Activated CD4-positive, alpha-beta memory T cell treated with anti-CD3 and anti-CD28 coated beads for 36 hours (primary cell): ENCODE results near the gene SMARCC1. TPM values are rescaled to one million over a fixed set of nuclear protein-coding genes. Genes with fewer than 3 reads are reported as not detected.

Experiments used
- CTCF ChIA-PET: fragments of 350-600 bp; sonication (Branson Sonifier 250); formaldehyde crosslinking; loops from one replicate; lab custom pipeline; 2021; ENCODE audit warnings: antibody characterized with exemption, inconsistent platforms; lab: Charles Lee
- POLR2A ChIA-PET: fragments of 350-600 bp; sonication (Branson Sonifier 250); formaldehyde crosslinking; loops from one replicate; lab custom pipeline; 2021; ENCODE audit warnings: antibody characterized with exemption; lab: Charles Lee
- DNase-seq: peaks from one replicate; pipeline ENCODE4 v3.0.0-alpha.2; 2020
- H3K27ac Mint-ChIP-seq: one replicate; pipeline ENCODE4 v1.8.0; 2021; ENCODE audit warnings: mixed read lengths
- H3K27me3 Mint-ChIP-seq: one replicate; pipeline ENCODE4 v1.8.0; 2021; ENCODE audit warnings: mixed read lengths
- H3K36me3 Mint-ChIP-seq: one replicate; pipeline ENCODE4 v1.8.0; 2021; ENCODE audit warnings: mixed read lengths
- H3K4me1 Mint-ChIP-seq: one replicate; pipeline ENCODE4 v1.8.0; 2021; ENCODE audit warnings: low read depth, mixed read lengths
- H3K4me3 Mint-ChIP-seq: one replicate; pipeline ENCODE4 v1.8.0; 2021; ENCODE audit warnings: mild to moderate bottlenecking, mixed read lengths
- H3K9me3 Mint-ChIP-seq: one replicate; pipeline ENCODE4 v1.8.0; 2021; ENCODE audit warnings: mixed read lengths
- intact Hi-C: fragments of 100-400 bp; cut with micrococcal nuclease; formaldehyde crosslinking; loops from one replicate; pipeline ENCODE4 v1.15.1; 2023
- total RNA-seq, 2 experiments: library from RNA; stranded (reverse); gene quantifications; one replicate each; pipeline ENCODE4 v1.2.3, GENCODE V29; 2021

Gene SMARCC1
- total RNA-seq, 2 experiments from 2014 or later, result 87.2 to 90.3 TPM

DNA sequence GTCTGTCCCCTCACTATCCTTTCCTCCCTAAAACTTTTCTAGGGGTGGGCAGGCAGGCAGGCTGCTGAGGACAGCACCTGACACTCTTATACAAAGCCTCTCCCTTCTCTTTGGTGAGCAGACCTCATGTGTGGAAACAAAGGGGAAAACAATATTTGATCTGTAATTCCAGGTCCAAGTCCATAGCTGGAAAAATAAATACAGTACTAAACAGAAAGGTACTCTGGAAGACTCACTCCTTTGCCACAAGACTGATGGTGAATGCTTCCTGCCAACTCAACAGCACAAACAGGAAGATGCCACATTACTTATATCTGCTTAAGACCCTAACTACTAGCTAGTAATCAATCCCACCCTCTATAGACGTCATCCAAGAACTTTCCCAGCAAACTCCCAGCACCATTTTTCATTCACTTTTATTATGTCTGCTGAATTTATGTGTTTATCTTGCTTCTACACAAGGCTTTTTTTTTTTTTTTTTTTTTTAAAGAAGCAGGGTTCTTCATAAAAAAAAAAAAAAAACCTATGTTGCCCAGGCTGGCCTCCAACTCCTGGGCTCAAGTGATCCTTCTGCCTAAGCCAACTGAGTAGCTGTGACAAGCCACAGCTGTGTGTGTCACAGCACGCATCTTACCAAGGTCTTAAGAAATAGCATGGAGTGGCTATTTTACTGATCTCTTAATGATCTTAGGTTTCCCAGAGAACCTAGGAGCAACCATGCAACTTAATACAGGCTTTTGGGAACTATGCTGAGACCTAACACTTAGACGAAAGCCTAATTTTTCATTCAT lies 158.8 kb downstream of the SMARCC1 start:
- H3K27me3 Mint-ChIP-seq, result no peaks in the 10 kb centered on the region
- DNase-seq, result no peak
- peaks cover 31% of the 10 kb centered on the region for H3K36me3 Mint-ChIP-seq
- no peaks in the 10 kb centered on the region for H3K4me1 Mint-ChIP-seq
- intact Hi-C loops, result no loop called here
- H3K9me3 Mint-ChIP-seq, result no peaks in the 10 kb centered on the region
- H3K4me3 Mint-ChIP-seq, result no peak overlapping the region
- H3K27ac Mint-ChIP-seq, result no peak overlapping the region
- ChIA-PET CTCF (interaction anchor here (1.2 kb wide), 1 partner anchor 215 kb away, joined by 3 read pairs; no protein-coding TSS in a partner anchor), POLR2A (no interaction called here)

DNA sequence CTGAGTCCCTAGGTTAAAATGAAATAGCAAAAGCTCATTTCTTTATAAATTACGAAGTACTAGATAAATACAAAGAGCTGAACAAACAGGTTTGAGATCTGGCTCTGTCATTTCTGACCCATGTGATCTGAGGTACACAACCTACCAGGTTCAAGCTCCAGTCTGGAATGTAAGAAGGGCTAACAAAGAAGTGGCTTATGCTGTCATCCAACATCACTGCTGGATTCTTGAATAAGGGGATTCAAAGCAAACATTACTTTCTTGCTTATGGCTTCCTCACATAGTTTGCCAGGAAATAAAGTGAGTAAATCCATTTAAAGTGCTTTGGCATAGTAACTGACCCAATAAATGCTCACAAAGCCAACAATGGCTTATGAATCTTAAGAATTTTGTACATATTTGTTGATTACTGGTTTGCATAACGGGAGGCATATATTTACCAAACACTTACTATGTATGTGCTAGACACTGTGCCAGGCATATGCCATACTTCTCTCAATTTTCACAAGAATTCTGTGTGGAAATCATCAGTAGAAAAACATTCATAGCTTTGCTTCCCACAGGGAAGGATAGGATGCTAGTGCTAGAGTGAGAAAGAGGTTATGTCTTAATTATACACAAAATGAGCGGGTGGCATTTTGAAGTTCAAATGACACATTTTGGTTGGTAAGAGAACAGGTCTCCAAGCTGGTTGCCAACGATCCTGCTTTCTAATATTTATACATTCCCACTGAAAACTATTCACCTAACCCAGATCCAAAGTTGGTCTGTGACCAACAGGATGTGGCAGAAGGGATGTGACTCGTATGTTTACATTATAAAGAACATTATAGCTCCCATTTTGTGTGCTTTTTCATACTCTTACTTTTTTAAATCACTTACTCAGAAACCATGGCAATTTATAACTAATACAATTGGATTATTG lies 164.3 kb downstream of the SMARCC1 start:
- Mint-ChIP-seq H3K27ac (no peak overlapping the region), H3K9me3 (no peaks in the 10 kb centered on the region), H3K27me3 (no peaks in the 10 kb centered on the region), H3K4me3 (no peak overlapping the region), H3K4me1 (no peaks in the 10 kb centered on the region), H3K36me3 (peaks cover 27% of the 10 kb centered on the region)
- DNase-seq, result no peak
- CTCF ChIA-PET, result interaction anchor here (0.7 to 3.7 kb wide), 3 partner anchors 10 to 197 kb away, joined by 5 to 16 read pairs (median 6); no protein-coding TSS in a partner anchor
- POLR2A ChIA-PET, result no interaction called here
- intact Hi-C loops, result no loop called here

DNA sequence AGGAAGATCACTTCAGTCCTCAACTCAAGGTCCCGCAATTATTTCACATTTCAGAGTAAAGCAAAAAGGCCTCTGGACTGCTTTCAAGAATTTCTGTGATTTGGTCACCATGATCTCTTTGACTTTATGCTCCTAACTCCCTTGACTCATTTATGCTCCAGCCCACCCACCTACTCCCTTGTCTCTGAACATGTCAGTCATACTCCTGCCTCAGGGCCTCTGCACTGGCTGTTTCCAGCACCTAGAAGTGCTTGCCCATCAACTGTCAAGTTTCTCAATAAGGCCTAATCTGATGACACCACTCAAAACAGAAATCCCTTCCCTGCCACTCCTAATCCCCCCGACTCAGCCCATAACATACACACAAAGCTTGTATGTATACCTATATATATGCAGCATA lies 166.9 kb downstream of the SMARCC1 start:
- H3K4me1 Mint-ChIP-seq, result no peaks in the 10 kb centered on the region
- H3K4me3 Mint-ChIP-seq, result no peak overlapping the region
- H3K27ac Mint-ChIP-seq, result no peak overlapping the region
- H3K27me3 Mint-ChIP-seq, result no peaks in the 10 kb centered on the region
- ChIA-PET CTCF (interaction anchor here (3.7 kb wide), 1 partner anchor 93 kb away, joined by 16 read pairs; no protein-coding TSS in a partner anchor), POLR2A (no interaction called here)
- DNase-seq, result no peak
- intact Hi-C loops, result no loop called here
- H3K36me3 Mint-ChIP-seq, result peaks cover 27% of the 10 kb centered on the region
- no peaks in the 10 kb centered on the region for H3K9me3 Mint-ChIP-seq

DNA sequence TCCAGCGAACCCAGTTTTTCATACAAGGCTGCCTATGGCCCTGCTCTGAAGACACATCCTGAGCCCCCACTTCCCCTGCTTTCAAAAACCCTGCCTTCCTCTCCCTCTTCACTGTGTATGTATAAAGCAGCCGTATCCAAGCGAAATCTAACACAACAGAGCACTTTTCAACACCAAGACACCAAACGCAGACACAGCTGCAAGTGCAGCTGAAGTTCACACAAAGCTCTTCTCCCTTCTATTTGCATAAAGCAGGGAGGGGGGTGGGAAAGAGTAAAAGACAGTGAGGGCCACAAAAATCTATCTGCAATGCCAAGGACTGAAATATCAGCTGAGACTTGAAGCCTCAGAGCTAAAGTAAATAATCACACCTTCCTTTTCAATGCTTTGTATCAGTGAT lies 168.0 kb downstream of the SMARCC1 start:
- no peak for DNase-seq
- no peaks in the 10 kb centered on the region for H3K4me1 Mint-ChIP-seq
- CTCF ChIA-PET, result no interaction called here
- H3K27ac Mint-ChIP-seq, result no peak overlapping the region
- no peaks in the 10 kb centered on the region for H3K9me3 Mint-ChIP-seq
- H3K4me3 Mint-ChIP-seq, result no peak overlapping the region
- POLR2A ChIA-PET, result no interaction called here
- H3K27me3 Mint-ChIP-seq, result no peaks in the 10 kb centered on the region
- intact Hi-C loops, result no loop called here
- peaks cover 27% of the 10 kb centered on the region for H3K36me3 Mint-ChIP-seq

DNA sequence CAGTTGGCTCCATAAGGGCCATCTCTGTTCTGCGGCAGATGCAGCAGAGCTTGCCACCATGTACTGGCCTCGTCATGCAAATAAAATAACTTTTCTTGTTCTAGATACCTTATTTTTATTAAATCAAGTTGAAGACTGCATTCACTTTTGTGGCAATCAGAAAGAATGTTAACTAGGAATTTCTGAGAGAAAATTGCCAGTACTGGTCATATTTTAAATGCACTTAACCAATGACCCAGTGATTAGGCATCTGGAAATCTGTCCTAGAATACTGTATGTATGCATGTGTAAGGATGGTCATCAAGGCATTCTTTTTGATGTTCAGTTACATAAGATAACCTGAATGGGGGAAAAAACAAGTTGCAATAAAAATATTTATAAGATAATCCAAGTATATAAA lies 168.8 kb downstream of the SMARCC1 start:
- no peaks in the 10 kb centered on the region for H3K4me1 Mint-ChIP-seq

DNA sequence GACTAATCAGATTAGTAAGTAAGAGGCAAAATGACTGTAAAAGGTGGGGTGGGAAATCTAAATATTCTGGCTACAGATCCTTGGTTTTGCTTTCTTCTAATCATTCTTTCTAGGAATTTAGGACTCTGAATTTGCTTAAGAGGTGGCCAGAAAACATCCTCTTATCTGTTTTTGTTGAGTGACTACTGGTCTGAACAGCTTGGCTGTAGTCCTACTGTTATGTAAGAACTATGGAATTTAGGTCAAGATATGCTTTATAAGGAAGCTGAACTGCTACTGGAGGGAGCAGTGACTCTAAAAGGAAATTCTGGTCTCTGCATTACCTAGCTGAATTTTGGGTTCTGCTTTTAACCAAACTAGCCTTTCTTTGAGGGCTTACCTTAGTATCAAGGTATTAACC lies 169.5 kb downstream of the SMARCC1 start:
- DNase-seq, result no peak
- no peaks in the 10 kb centered on the region for H3K4me1 Mint-ChIP-seq
- CTCF ChIA-PET, result interaction anchor here (0.5 kb wide), 1 partner anchor 93 kb away, joined by 3 read pairs; no protein-coding TSS in a partner anchor
- no peaks in the 10 kb centered on the region for H3K27me3 Mint-ChIP-seq
- no peak overlapping the region for H3K4me3 Mint-ChIP-seq
- H3K36me3 Mint-ChIP-seq, result peaks cover 32% of the 10 kb centered on the region
- POLR2A ChIA-PET, result no interaction called here
- H3K27ac Mint-ChIP-seq, result no peak overlapping the region
- no peaks in the 10 kb centered on the region for H3K9me3 Mint-ChIP-seq
- intact Hi-C loops, result no loop called here

More for the DNA sequence above, 168.8 kb downstream of the SMARCC1 start:
- CTCF ChIA-PET, result interaction anchor here (0.5 kb wide), 1 partner anchor 94 kb away, joined by 3 read pairs; no protein-coding TSS in a partner anchor
- H3K36me3 Mint-ChIP-seq, result peaks cover 28% of the 10 kb centered on the region
- DNase-seq, result no peak
- POLR2A ChIA-PET, result no interaction called here
- no peaks in the 10 kb centered on the region for H3K9me3 Mint-ChIP-seq
- H3K27ac Mint-ChIP-seq, result no peak overlapping the region
- intact Hi-C loops, result no loop called here
- H3K4me3 Mint-ChIP-seq, result no peak overlapping the region
- H3K27me3 Mint-ChIP-seq, result no peaks in the 10 kb centered on the region

DNA sequence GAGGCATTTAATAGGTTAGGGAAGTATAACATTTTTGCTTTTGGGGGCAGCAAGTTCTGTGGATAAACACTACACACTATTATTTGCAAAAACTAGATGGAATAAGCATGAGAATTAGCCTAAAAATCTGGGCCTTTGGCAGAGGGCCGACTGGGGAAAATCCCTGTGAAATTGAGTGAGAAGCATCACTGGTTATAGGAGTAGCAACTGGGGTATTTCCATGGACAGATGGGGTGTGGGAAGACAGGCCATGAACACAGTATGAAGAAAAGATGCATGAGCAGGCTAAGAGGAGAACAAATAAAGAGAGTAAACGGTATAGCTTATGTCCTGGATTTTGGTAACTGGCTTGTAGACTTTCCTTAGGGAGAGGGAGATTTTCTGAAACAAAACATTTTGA lies 170.1 kb downstream of the SMARCC1 start:
- Mint-ChIP-seq H3K27me3 (no peaks in the 10 kb centered on the region), H3K9me3 (no peaks in the 10 kb centered on the region), H3K27ac (no peak overlapping the region), H3K36me3 (peaks cover 33% of the 10 kb centered on the region), H3K4me3 (no peak overlapping the region), H3K4me1 (no peaks in the 10 kb centered on the region)
- intact Hi-C loops, result no loop called here
- CTCF ChIA-PET, result no interaction called here
- POLR2A ChIA-PET, result no interaction called here
- no peak for DNase-seq

DNA sequence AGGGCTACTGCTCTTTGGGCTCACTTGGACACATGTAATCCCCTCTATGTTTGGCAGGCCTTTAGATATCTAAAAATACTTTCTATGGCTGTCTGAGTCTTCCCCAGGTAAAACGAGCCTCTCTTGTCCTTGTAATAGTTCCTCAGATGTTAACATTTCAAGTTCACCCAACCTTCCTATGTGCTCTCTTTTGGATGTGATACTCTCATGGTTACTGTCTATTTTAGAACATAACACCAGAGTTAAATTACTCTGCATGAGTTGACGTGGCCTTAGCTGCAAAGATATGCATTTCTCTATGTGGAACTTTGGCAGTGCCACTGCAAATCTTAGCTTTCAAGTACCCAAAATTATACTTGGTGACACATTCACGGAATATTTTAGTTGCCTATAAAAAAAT lies 171.1 kb downstream of the SMARCC1 start:
- no peak overlapping the region for H3K27ac Mint-ChIP-seq
- POLR2A ChIA-PET, result no interaction called here

DNA sequence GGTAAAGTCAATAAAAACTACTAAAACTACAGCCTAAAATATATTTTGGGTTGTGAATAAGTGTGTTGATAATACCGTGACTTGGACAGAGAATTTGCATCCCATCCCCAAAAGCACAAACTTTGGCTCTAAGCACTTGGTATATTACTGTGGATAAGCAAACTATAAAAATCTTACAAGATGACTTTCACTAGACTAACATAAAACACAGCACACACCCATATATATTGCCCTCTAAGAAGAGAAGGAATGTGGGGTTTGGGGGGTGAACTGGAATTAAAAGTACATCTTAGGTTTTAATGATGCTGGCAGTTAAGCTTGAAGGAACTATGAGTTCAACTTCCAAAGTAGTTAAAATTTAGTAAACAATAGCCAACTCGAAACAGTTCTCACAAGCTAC lies 174.4 kb downstream of the SMARCC1 start:
- Mint-ChIP-seq H3K4me3 (no peak overlapping the region), H3K36me3 (peaks cover 43% of the 10 kb centered on the region), H3K9me3 (no peaks in the 10 kb centered on the region), H3K27me3 (no peaks in the 10 kb centered on the region), H3K4me1 (no peaks in the 10 kb centered on the region), H3K27ac (no peak overlapping the region)
- CTCF ChIA-PET, result no interaction called here
- POLR2A ChIA-PET, result no interaction called here
- no peak for DNase-seq
- intact Hi-C loops, result no loop called here

More for the DNA sequence above, 171.1 kb downstream of the SMARCC1 start:
- H3K4me3 Mint-ChIP-seq, result no peak overlapping the region
- CTCF ChIA-PET, result no interaction called here
- H3K9me3 Mint-ChIP-seq, result no peaks in the 10 kb centered on the region
- intact Hi-C loops, result no loop called here
- no peaks in the 10 kb centered on the region for H3K27me3 Mint-ChIP-seq
- H3K36me3 Mint-ChIP-seq, result peaks cover 36% of the 10 kb centered on the region
- no peaks in the 10 kb centered on the region for H3K4me1 Mint-ChIP-seq
- no peak for DNase-seq

DNA sequence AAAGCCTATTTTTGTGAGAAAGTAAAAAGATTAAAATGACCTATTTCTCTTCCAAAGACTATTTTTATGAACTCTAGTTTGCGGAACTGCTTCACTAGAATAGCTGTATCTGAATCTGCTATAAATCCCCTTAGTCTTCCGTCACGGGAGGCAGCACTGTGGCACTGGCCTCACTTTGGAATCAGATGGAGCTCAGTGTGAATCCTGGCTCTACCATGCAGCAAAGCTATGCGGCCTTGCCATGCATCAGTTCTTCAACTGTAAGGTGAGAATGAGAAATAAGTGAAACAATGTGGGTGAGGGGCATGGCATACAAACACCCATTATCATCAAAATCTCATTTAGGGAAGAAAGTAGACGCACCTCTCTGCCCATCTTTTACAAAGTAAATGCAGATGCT lies 175.5 kb downstream of the SMARCC1 start:
- intact Hi-C loops, result no loop called here
- no peaks in the 10 kb centered on the region for H3K27me3 Mint-ChIP-seq
- H3K36me3 Mint-ChIP-seq, result peaks cover 43% of the 10 kb centered on the region
- POLR2A ChIA-PET, result no interaction called here
- CTCF ChIA-PET, result no interaction called here
- no peak overlapping the region for H3K27ac Mint-ChIP-seq
- H3K4me1 Mint-ChIP-seq, result no peaks in the 10 kb centered on the region
- no peak overlapping the region for H3K4me3 Mint-ChIP-seq
- no peaks in the 10 kb centered on the region for H3K9me3 Mint-ChIP-seq
- DNase-seq, result no peak

DNA sequence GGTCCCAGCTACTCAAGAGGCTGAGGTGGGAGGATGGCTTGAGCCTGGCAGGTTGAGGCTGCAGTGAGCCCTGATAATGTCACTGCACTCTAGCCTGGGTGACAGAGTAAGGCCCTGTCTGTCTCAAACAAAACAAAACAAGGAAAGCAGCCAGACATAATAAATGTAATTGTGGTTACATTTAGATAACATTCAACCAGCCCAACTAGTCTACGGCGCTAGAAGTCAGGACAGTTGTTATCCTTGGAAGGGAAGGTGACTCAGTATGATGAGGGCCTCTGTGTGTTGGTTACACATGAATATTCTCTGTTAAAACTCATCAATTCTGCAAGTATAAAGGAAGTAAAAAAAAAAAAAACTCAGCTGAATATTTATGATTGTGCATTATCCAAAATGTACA lies 176.0 kb downstream of the SMARCC1 start:
- Mint-ChIP-seq H3K4me3 (no peak overlapping the region), H3K4me1 (no peaks in the 10 kb centered on the region), H3K27ac (no peak overlapping the region), H3K9me3 (no peaks in the 10 kb centered on the region), H3K36me3 (peaks cover 42% of the 10 kb centered on the region), H3K27me3 (no peaks in the 10 kb centered on the region)
- ChIA-PET CTCF (no interaction called here), POLR2A (no interaction called here)
- intact Hi-C loops, result no loop called here
- no peak for DNase-seq

DNA sequence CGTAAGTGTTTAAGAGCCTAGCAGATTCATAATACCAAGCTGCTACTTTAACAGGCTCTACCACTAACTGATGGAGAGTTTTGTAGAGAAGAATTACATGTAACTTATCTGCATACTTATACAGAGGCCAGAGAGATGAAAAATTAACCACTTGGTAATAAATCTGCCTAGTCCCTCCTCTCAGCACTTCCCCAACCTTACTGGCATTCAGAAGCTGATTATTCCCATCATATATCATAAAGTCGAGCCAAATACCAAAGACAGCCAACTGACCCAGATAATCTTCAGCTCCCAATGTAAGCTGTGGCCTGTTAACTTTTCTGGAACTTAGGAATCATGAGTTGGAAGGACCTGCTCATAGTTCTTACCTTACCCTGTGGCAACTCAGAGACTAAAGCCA lies 177.5 kb downstream of the SMARCC1 start:
- intact Hi-C loops, result no loop called here
- Mint-ChIP-seq H3K27me3 (no peaks in the 10 kb centered on the region), H3K4me3 (no peak overlapping the region), H3K27ac (no peak overlapping the region), H3K9me3 (no peaks in the 10 kb centered on the region), H3K36me3 (peaks cover 29% of the 10 kb centered on the region), H3K4me1 (no peaks in the 10 kb centered on the region)
- ChIA-PET CTCF (no interaction called here), POLR2A (no interaction called here)
- DNase-seq, result no peak
